NK-92 treated with Interleukin-12 subunit alpha and Interleukin-12 subunit beta, amount 100 ng/mL, for 24 hours (cell line): Measurements from ENCODE around the gene MRPS10.
A peak's percentile ranks its signal among the peaks of the same experiment; 100 is the strongest.

Source experiments
- DNase-seq: peaks from one replicate; lab custom pipeline; 2025; lab: John Stamatoyannopoulos, UW

MRPS10 gene

GRCh38 chr6:42217519-42218367, at the start of gene MRPS10:
TSS of gene MRPS10 (minus strand) at chr6:42217861. CDS start at chr6:42217849, 12 bp downstream.
- DNase-seq, result peak; percentile 82

DNA sequence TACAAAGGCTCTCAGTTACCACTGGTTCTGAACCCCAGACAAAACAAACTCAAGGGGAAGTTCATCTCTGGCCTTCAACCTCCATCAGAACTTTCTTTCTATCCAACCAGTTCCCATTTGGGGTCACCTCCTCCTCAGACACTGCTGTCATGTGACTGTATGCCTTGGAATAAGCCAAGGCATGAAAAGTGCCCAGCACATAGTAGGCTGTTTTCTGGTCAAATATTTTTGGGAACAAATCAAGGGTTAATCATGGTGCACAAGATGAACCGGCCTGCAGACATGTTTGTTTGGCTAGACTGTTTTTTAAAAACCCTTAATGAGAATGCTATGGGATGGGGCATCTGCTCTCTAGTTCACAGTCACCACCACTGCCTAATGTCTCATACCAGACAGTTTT, 48.9 kb upstream of the MRPS10 start:
- no peak for DNase-seq

DNA sequence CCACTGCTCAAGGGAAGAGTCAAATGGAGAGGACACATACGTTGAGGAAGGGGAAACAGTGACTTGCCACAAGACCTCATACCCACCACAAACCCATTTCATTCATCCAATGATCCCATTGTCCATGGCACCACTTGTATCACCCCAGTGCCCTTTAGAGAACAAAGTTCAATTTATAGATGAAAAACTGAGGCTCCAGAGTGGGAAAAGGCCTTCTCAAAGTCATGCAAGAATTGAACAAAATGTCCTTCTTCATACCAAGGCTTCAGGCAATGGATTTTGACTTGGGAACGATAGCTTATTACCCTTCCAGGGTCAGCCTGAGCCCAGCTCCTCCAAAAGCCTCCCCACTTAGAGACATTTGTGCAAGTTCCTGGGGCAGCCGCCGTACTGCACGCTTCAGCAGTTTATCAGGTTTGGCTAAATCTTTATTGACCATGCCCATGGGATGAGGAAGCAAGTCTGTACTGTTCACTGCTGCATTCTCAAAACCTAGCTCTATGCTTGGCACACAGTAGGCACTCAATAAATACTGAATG, 47.3 kb upstream of the MRPS10 start:
- no peak for DNase-seq

- DNase-seq, result no peak
These were observed 46.6 kb upstream of the MRPS10 start for GRCh38 chr6:42264162-42264851.

GRCh38 chr6:42263165-42263728, 45.6 kb upstream of the MRPS10 start:
- DNase-seq, result no peak

DNA sequence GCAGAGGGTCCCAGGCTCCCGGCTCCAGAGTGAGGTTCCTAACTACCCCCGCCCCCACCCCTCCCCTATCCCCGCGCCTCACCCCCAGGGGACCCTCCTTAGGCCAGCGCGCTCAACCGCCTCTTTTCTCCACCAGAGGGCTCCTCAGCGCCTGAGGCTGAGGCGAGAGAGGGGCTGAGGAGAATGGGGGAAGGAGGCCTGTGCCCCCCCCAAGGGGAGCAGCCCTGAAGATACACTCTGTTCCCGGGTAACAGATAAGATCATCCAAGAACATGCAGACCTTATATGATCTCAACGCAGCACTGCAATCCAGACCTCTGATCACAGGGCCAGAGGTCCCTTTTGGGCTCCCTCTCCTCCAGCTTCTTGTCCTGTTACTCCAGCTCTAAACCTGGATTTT, 43.3 kb upstream of the MRPS10 start:
- DNase-seq, result no peak

- no peak for DNase-seq
These were observed 42.8 kb upstream of the MRPS10 start for GRCh38 chr6:42260396-42260888.

DNA sequence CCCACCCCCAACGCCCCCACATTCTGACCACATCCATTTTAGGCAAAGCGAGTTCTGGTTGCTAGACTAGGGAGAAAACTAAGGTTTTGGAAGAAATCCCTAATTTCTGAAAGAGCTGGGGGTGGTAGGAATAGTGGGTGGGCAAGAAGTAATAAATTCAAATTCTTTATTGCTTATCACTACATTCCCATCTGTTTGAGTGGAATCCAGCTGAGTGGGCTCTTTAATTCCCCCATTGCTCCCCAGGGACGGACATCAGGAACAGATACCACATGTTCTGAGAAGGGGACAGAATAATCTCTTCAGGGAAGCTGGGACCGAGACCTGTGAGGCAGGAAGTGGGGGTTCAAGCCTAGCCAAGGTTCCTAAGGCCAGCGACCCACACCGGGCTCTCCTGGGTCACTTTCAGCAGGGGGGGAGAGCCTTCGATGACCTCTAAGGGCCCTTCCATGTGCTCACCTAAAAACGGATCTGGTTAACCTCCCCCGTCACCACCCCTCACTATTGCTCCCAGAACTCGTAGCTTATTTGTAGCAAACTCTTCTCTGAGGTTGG, 42.3 kb upstream of the MRPS10 start:
- DNase-seq, result no peak

DNA sequence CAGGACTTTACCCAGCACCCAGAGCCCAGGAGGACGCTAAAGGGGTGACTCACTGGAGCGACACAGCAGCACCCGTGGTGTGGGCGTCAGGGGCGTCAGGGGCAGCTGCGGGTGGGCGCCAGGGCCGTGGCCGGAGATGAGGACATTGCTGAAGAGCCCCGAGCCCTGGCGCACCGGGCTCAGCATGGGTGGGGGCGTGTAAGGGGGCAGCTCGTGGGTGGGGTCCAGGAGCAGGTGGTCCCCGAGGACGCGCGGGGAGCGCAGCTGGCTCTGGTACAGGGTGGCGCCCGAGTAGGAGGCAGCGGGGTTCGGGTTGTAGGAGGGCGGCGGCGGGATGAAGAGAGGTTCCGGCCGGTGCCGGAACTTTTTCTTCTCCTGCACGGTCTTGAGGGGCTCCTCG, 41.6 kb upstream of the MRPS10 start:
- no peak for DNase-seq

GRCh38 chr6:42257614-42258013, 40.0 kb upstream of the MRPS10 start:
- DNase-seq, result no peak

- no peak for DNase-seq
These were observed 39.4 kb upstream of the MRPS10 start for GRCh38 chr6:42257063-42257462.

- DNase-seq, result no peak
These were observed 37.4 kb upstream of the MRPS10 start for GRCh38 chr6:42255050-42255449.

- no peak for DNase-seq
These were observed 36.8 kb upstream of the MRPS10 start for GRCh38 chr6:42254505-42254904.

DNA sequence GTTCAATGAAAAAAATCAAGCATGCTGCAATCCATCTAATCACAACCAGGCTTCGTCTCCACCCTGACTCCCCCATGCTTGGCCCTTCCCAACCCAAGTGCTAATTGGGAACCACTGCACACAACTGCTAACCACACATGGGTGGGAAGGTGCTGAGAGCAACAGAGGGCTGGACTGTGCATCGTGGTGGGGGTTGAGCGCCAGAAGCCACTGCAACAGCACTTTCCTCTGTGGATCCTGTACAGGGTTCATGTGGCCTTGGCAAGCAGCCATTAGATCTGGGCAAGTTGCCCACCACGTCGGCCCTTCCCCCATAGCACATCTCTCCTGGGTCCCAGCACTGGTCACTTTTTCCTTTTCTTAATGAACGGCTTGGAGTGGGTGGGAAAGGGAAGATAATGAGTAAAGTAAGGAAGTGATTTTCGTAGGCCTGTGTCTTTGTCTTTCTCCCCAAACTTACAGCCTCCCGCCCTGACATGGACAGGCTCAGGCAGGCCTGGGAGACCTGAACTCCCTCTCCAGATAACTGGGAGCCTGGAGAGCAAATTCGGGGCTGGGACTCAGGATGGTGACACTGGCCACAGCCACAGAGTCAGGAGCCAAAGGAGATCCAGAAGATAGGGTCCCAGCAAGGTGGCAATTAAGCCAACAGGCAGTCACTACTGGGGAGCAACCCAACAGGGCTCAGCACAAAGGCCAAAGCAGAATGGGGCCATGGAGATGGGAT, 34.4 kb upstream of the MRPS10 start:
- DNase-seq, result no peak

- DNase-seq, result no peak
These were observed 33.8 kb upstream of the MRPS10 start for GRCh38 chr6:42251500-42251899.

DNA sequence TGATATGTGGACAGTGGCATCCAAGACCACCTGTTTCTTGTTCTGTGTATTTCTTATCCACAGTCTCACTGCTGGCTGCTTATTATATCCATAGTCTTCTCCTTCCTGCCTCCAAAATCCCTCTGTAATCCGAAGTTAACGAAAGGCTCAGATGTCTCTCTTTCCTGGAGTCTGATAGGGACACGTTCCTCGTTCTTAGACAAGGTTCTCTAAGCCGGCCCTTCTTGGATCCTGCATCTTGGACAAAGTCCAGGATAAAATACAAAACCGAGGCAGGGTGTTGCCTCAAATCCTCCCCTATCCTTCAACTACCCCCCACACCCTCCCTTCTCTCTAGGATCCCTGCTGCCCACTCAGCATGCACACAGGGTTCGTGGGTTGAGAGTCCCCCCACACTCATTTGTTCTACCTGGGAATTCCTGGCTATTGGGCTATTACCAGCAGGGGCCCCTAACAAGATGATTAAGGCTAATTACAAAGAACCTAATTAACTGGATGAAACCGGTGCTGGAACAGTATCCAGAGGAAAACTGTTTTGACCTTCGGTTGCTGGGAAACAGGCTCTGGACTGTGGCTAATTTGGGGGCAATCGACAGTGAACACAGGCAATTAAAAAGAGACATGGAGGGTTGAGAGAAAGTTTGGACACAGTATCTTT, 32.7 kb upstream of the MRPS10 start:
- no peak for DNase-seq

DNA sequence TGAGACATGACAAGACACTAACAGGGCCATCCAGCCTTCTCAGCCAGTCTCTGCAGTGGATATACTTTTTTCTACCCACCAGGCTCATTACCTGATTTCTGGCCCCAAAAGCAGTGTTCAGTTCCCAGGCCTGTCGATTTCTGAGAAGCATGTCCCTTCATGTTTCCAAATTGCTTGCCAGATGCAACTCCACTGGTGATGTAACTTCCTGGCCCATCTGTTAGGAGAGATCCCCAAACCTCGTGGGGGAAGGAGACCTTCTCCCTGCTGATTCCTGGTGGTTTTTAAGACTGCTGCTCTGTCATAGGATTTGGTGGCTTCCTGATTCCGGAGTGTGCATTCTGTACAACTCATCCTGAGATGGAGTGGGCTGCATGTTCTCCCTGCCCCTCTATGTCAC, 31.6 kb upstream of the MRPS10 start:
- DNase-seq, result no peak

DNA sequence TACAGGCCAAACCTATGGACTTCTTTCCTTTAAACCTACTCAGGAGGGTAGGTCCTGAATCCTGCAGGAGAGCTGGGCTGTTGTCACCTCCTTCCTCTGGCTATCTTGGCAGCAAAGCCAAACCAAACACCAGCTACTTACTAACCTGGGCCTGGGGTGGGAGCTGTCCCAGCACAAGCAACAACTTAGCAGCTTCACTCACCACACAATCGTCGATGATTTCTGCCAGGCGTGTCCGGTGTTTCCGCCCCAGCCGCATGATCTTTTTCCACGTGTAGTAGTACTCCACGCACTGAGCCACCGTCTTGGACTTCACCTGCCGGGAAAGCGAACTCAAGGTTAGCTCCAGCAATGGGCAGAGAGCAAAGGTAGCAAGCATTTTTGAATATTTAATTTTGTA, 25.4 kb upstream of the MRPS10 start:
- DNase-seq, result no peak

GRCh38 chr6:42241915-42242314, 24.3 kb upstream of the MRPS10 start:
- DNase-seq, result no peak

DNA sequence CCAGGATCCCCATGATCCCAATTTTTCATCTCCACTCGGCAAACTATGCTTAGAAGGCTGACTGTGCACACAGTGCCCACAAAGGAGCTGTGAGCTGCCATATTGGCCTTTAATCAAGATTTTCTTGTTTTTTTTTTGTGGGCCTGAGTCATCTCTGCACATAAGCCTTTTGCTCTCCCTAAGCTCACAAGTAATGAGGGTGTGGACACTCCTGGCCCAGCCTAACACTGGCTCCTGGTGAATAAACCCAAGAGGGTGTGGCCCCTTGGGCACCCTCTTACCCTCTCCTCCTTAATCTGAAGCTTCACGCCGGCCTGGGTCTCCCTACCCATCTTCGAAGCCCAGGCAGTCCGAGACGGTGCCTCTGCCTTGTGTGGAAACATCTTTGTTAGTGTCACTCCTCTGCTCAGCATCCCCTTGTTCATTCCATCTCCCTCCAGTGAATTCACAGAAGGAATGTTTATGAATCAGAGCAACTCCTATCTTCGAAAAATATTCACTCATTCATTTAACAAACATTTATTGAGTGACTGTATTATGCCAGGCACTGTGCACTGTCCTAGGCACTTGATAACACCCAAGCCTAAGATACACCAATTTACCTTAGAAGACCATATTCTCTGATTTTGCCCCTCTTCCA, 22.2 kb upstream of the MRPS10 start:
- no peak for DNase-seq

- no peak for DNase-seq
These were observed 21.7 kb upstream of the MRPS10 start for GRCh38 chr6:42239333-42239732.
